ENCODE results near the gene NWD2. TPM values are rescaled to one million over a fixed set of nuclear protein-coding genes. Genes with fewer than 3 reads are reported as not detected.

NWD2 gene
- total RNA-seq, 4 donors from 2014 or later, result not detected

DNA sequence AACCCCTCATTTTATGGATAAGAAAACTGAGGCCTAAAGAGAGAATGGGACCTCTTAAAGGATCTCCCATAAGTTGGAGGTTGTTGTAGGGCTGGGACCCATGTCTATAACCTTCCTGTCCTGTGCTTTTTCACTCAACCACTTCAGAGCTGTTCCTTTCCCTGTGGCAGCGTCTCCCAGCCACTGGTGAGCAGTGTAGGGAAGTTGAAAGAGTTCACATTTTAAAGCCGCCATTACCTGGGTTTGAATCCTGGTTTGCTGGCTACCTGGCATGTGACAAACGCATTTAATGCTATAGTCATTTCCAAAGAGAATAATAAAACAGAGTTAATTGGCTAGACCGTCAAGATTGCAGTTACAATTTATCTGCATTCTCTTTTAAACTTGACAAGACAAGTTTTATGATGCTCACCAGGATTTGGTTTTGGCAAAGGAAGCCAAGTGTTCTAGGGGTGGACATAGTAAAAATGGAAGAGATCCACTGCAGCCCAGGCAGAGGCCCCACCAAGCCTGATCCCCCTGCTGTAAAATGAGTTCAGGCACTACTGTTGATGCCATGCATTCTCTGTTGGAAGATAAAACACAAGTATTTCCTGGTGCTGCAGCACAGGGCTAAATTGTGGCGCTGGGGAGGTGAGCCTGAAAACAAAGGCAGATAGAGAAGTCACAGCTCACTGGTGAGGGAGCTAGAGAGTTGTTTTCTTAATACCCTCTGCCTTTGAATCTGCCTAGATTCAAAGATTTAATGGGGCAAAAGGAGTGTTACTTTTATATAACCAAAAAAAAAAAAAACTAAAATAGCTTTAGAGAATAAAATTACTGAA is 218.7 kb downstream of the NWD2 start:
- no peaks in the 10 kb centered on the region for H3K4me1 ChIP-seq
- H3K9me3 ChIP-seq, result no peaks in the 10 kb centered on the region
- no peaks in the 10 kb centered on the region for H3K36me3 ChIP-seq
- TF ChIP-seq, protein P1, sequence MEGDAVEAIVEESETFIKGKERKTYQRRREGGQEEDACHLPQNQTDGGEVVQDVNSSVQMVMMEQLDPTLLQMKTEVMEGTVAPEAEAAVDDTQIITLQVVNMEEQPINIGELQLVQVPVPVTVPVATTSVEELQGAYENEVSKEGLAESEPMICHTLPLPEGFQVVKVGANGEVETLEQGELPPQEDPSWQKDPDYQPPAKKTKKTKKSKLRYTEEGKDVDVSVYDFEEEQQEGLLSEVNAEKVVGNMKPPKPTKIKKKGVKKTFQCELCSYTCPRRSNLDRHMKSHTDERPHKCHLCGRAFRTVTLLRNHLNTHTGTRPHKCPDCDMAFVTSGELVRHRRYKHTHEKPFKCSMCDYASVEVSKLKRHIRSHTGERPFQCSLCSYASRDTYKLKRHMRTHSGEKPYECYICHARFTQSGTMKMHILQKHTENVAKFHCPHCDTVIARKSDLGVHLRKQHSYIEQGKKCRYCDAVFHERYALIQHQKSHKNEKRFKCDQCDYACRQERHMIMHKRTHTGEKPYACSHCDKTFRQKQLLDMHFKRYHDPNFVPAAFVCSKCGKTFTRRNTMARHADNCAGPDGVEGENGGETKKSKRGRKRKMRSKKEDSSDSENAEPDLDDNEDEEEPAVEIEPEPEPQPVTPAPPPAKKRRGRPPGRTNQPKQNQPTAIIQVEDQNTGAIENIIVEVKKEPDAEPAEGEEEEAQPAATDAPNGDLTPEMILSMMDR (IDR thresholded peaks at IDR 0.05 in 4 of 5, conservative IDR thresholded peaks at IDR 0.05 in 1 of 5), result no peak
- no peak for TF ChIP-seq POLR2A (IDR thresholded peaks at IDR 0.05)
- ATAC-seq, result no peak
- no peak for DNase-seq
- intact Hi-C loops (cut with DNase I; ENCODE audit: low total_unique reads), result no loop called here
- no peak overlapping the region for H3K4me3 ChIP-seq
- in situ Hi-C loops (cut with MboI; ENCODE audit: low sequenced_read_pairs in 4 of 4), result no loop called here
- H3K27me3 ChIP-seq, result no peaks in the 10 kb centered on the region
- no peak overlapping the region for H3K27ac ChIP-seq

DNA sequence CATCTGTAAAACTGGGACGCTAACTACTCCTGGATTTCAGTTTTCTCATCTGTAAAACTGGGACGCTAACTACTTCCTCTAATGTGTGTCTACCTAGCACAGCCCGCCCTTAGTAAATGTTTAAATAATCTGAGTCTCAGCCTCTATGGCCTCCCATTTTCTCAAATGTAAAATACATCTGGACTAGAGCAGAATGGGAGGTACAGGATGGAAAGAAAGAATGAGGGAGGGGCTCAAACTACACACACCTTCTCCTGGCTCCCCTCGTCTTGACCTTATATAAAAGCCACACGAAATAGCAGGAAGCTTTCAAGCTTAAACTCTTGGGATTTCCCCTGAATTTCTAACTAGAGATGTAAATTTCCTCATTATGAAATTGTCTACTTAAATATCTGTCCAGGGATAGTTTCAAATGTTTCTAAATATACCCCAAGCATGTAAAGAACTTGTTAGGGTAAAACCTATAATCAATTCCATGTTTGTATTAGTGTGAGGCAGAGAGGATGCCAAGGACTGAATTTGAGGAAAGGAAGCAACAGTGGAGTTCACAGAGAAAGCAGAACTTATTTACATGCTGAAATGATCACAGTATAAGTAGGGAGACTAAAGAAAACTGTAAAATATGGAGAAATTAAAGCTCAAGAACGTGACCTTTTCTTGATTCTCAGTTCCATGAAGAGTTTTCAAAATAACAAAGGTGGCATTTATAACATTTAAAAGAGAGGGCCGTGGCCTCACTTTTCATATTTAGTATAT is 220.0 kb downstream of the NWD2 start:
- in situ Hi-C loops (cut with MboI; ENCODE audit: low sequenced_read_pairs in 4 of 4) (no loop called here), intact Hi-C loops (cut with DNase I; ENCODE audit: low total_unique reads) (no loop called here)
- no peaks in the 10 kb centered on the region for H3K27me3 ChIP-seq
- H3K4me1 ChIP-seq, result no peaks in the 10 kb centered on the region
- DNase-seq, result no peak
- no peak for TF ChIP-seq POLR2A (IDR thresholded peaks at IDR 0.05)
- TF ChIP-seq, protein P1 (IDR thresholded peaks at IDR 0.05 in 4 of 5, conservative IDR thresholded peaks at IDR 0.05 in 1 of 5), result no peak
- no peak overlapping the region for H3K27ac ChIP-seq
- no peaks in the 10 kb centered on the region for H3K9me3 ChIP-seq
- no peak for ATAC-seq
- H3K36me3 ChIP-seq, result no peaks in the 10 kb centered on the region
- H3K4me3 ChIP-seq, result no peak overlapping the region

DNA sequence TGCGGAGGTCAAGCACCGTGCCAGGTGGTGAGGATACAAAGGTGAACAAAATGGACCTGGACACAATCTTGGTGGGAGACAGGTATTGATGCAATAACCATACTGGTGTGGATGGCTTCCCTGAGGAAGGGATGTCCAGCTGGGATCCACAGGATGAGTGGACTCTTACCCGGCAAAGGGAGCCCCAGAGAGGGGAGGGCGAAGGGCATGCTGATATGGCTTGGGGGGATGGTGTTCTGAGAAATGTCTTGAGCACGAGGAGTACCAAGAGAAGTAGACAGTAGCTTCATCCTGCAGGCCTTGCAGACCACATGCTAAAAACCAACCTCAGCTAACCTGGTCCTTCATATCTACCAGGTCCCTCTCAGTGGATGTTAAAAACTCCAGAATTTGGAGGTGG is 220.8 kb downstream of the NWD2 start:
- no peak for DNase-seq
- Histone ChIP-seq H3K4me3 (no peak overlapping the region), H3K27me3 (no peaks in the 10 kb centered on the region), H3K27ac (no peak overlapping the region), H3K4me1 (no peaks in the 10 kb centered on the region), H3K9me3 (no peaks in the 10 kb centered on the region), H3K36me3 (no peaks in the 10 kb centered on the region)
- intact Hi-C loops (cut with DNase I; ENCODE audit: low total_unique reads) (no loop called here), in situ Hi-C loops (cut with MboI; ENCODE audit: low sequenced_read_pairs in 4 of 4) (no loop called here)
- TF ChIP-seq, protein P1 (IDR thresholded peaks at IDR 0.05 in 4 of 5, conservative IDR thresholded peaks at IDR 0.05 in 1 of 5), result no peak
- TF ChIP-seq POLR2A (IDR thresholded peaks at IDR 0.05), result no peak
- ATAC-seq, result no peak

DNA sequence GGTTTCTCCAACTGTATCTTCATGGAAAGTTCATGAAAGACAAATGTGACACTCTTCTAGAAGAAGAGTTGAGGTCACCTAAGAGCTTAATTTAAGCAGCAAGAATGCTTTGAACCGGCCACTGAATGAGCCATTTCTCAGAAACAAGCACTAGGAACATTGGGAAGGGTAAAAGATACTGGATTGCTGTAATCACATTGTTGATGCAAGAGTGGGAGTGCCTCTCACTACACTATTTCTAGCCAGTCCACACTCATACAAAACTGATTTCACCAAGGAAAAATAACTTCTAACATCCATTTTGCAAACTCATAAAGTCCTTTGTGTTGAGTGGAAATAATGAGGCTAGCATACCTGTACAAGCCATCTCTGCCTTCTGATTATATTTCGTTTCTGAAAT is 221.3 kb downstream of the NWD2 start:
- ATAC-seq (no peak), DNase-seq (no peak)
- H3K27ac ChIP-seq, result no peak overlapping the region
- in situ Hi-C loops (cut with MboI; ENCODE audit: low sequenced_read_pairs in 4 of 4) (no loop called here), intact Hi-C loops (cut with DNase I; ENCODE audit: low total_unique reads) (no loop called here)
- H3K9me3 ChIP-seq, result no peaks in the 10 kb centered on the region
- H3K4me1 ChIP-seq, result no peaks in the 10 kb centered on the region
- H3K4me3 ChIP-seq, result no peak overlapping the region
- TF ChIP-seq POLR2A (IDR thresholded peaks at IDR 0.05), result no peak
- TF ChIP-seq, protein P1 (IDR thresholded peaks at IDR 0.05 in 4 of 5, conservative IDR thresholded peaks at IDR 0.05 in 1 of 5), result no peak
- no peaks in the 10 kb centered on the region for H3K36me3 ChIP-seq
- no peaks in the 10 kb centered on the region for H3K27me3 ChIP-seq

Measured in gastrocnemius medialis (tissue), 4 donors.